ENCODE measurements around the gene FAH.

DNA sequence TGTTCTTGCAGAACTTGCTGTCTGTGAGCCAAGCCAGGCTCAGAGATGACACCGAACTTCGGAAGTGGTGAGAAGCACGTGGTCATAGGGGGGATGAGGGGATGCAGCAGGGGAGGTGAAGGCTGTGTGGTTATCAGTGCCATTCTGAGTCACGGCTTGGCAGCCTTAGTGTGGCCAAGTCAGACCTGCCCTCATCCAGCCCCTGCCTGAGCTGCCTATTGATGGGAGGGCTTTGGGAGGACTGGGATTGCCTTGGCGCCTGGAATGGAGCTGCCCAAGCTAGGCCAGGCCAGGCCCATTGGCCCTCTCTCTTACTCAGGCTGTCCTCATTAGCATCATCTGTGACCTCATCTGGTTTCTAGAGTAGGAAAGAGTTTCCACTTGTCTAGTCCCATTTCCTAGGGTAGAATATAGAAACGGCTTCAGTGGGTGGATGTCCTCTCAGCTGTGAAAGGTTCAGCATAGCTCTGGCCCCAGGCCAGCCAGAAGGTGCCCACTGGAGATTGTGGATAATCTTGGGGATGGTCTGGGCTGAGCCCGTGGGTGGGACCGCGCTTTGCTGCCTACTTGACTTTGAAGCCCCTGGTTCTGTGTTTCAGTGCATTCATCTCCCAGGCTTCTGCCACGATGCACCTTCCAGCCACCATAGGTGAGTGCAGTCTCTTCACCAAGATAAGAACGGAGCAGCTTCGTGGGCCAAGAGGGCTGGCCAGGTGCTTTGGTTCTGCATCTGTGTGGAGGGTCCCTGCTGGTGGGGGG lies 7.2 kb downstream of the FAH start:
- TF ChIP-seq GATA3 (IDR thresholded peaks at IDR 0.05; ENCODE audit: low read depth, low read length) (no peak), GATA2 (IDR thresholded peaks at IDR 0.05; ENCODE audit: low read depth, low read length) (no peak)

Data from SH-SY5Y (cell line).